Mesenchymal stem cell (in vitro differentiated cells and primary cell): ENCODE measurements around the gene SLX4.

Source experiments
- DNase-seq: peaks from one replicate; pipeline ENCODE4 v3.0.0-alpha.2; 2013
- H2AFZ ChIP-seq: one replicate; pipeline ENCODE4 v1.6.1; 2013; ENCODE audit warnings: low read depth, mild to moderate bottlenecking, control low read depth, inconsistent platforms, low read length, moderate library complexity
- H2AK5ac ChIP-seq: 2 replicates; pipeline ENCODE4 v1.6.1; 2013; ENCODE audit warnings: low read length, moderate library complexity, mild to moderate bottlenecking, inconsistent platforms; ENCODE audit not compliant: severe bottlenecking
- H2BK120ac ChIP-seq: one replicate; pipeline ENCODE4 v1.6.1; 2013; ENCODE audit warnings: low read depth, mild to moderate bottlenecking, inconsistent platforms, low read length, moderate library complexity
- H2BK12ac ChIP-seq, 2 experiments: one replicate each; pipeline ENCODE4 v1.6.1; 2013; ENCODE audit warnings: inconsistent platforms in 2 of 2, low read length in 2 of 2, mild to moderate bottlenecking in 2 of 2, moderate library complexity in 2 of 2, control low read depth in 1 of 2
- H2BK15ac ChIP-seq: one replicate; pipeline ENCODE4 v1.6.1; 2013; ENCODE audit warnings: mild to moderate bottlenecking, low read depth, inconsistent platforms; ENCODE audit not compliant: poor library complexity, severe bottlenecking
- H2BK5ac ChIP-seq: 2 replicates; pipeline ENCODE4 v1.6.1; 2013; ENCODE audit warnings: low read depth, mild to moderate bottlenecking, low read length, control low read depth, inconsistent platforms; ENCODE audit not compliant: poor library complexity, severe bottlenecking
- H3K14ac ChIP-seq, 2 experiments: one replicate each; pipeline ENCODE4 v1.6.1; 2013; ENCODE audit warnings: inconsistent platforms in 2 of 2, low read length in 2 of 2, control low read depth in 1 of 2, mild to moderate bottlenecking in 1 of 2, moderate library complexity in 1 of 2
- H3K18ac ChIP-seq, 2 experiments: one replicate each; pipeline ENCODE4 v1.6.1; 2013; ENCODE audit warnings: inconsistent platforms in 2 of 2, low read length in 2 of 2, control low read depth in 1 of 2, low read depth in 1 of 2, mild to moderate bottlenecking in 1 of 2
- H3K23ac ChIP-seq, 2 experiments: one replicate each; pipeline ENCODE4 v1.6.1; 2013; ENCODE audit warnings: inconsistent platforms in 2 of 2, low read length in 2 of 2, mild to moderate bottlenecking in 2 of 2, moderate library complexity in 2 of 2, control low read depth in 1 of 2
- H3K27ac ChIP-seq: 2 replicates; pipeline ENCODE4 v1.5.1; 2013; ENCODE audit warnings: mild to moderate bottlenecking, moderate library complexity, low read length, control low read depth, inconsistent platforms; ENCODE audit not compliant: poor library complexity, severe bottlenecking
- H3K27me3 ChIP-seq, 2 experiments: 2 replicates each; pipeline versions ENCODE4 v1.6.1 to v1.7.0; 2013; ENCODE audit warnings: low read length in 2 of 2, mild to moderate bottlenecking in 2 of 2, moderate library complexity in 2 of 2, control low read depth in 1 of 2, inconsistent platforms in 1 of 2; ENCODE audit not compliant: control insufficient read depth in 1 of 2, insufficient read depth in 1 of 2
- H3K36me3 ChIP-seq, 2 experiments: 2 replicates each; pipeline versions ENCODE4 v1.6.1 to v1.7.0; 2013; ENCODE audit warnings: low read length in 2 of 2, control low read depth in 1 of 2, inconsistent platforms in 1 of 2, low read depth in 1 of 2, mild to moderate bottlenecking in 1 of 2; ENCODE audit not compliant: insufficient read depth in 2 of 2, control insufficient read depth in 1 of 2
- H3K4ac ChIP-seq, 2 experiments: one replicate each; pipeline ENCODE4 v1.6.1; 2013; ENCODE audit warnings: inconsistent platforms in 2 of 2, low read length in 2 of 2, mild to moderate bottlenecking in 2 of 2, moderate library complexity in 2 of 2, control low read depth in 1 of 2, low read depth in 1 of 2
- H3K4me1 ChIP-seq: 2 replicates; pipeline ENCODE4 v1.6.1; 2013; ENCODE audit warnings: low read depth, low read length, control low read depth; ENCODE audit not compliant: control insufficient read depth, insufficient read depth
- H3K4me2 ChIP-seq: 2 replicates; pipeline ENCODE4 v1.6.1; 2013; ENCODE audit warnings: low read length, mild to moderate bottlenecking, inconsistent platforms; ENCODE audit not compliant: poor library complexity, severe bottlenecking
- H3K4me3 ChIP-seq, 2 experiments: 2 replicates each; pipeline versions ENCODE4 v1.5.1 to v1.7.0; 2013; ENCODE audit warnings: low read length in 2 of 2, mild to moderate bottlenecking in 2 of 2, control low read depth in 1 of 2, low read depth in 1 of 2; ENCODE audit not compliant: insufficient read depth in 1 of 2
- H3K79me1 ChIP-seq: replicated peaks from 2 replicates; pipeline ENCODE4 v1.6.1; 2013; ENCODE audit warnings: mild to moderate bottlenecking, control low read depth, low read length, inconsistent platforms; ENCODE audit not compliant: poor library complexity, severe bottlenecking
- H3K9ac ChIP-seq: 2 replicates; pipeline ENCODE4 v1.7.0; 2013; ENCODE audit warnings: mild to moderate bottlenecking, low read length, moderate library complexity
- H3K9me3 ChIP-seq: 2 replicates; pipeline ENCODE4 v1.7.0; 2013; ENCODE audit warnings: mild to moderate bottlenecking, low read length; ENCODE audit not compliant: control insufficient read depth
- H4K8ac ChIP-seq: one replicate; pipeline ENCODE4 v1.6.1; 2013; ENCODE audit warnings: inconsistent platforms, mild to moderate bottlenecking, low read length, moderate library complexity
- H4K91ac ChIP-seq: one replicate; pipeline ENCODE4 v1.6.1; 2013; ENCODE audit warnings: mild to moderate bottlenecking, low read length, inconsistent platforms
- WGBS: methylation state at CpG from one replicate; pipeline ENCODE4 v1.1.7; 2013; ENCODE audit warnings: mixed read lengths; 5-methylcytosine and 5-hydroxymethylcytosine counted together

SLX4 gene

DNA sequence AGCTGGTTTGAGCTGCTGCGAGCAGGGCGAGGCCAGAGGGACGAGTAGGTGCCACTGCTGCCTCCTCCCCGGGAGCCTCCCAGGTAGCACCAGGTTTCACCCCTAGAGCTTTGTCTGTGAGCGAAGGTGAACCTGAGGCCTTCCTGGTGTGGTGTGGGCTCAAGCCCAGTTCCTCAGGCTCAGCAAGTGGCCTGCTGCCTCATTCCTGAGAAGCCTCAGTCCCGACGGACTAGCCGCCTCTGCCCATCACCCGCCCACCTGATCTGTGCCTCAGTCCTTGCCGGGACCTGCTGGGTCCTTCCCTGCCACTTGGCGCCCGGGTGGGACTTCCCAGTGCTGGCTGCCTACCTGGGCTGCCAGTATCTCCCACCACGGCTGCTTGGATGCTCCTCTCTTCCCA is 35.9 kb downstream of the SLX4 start:
- H3K14ac ChIP-seq: no peak overlapping the region
- H3K79me1 ChIP-seq: no peaks in the 10 kb centered on the region
- no peak overlapping the region for H3K23ac ChIP-seq
- no peak overlapping the region for H3K4ac ChIP-seq
- no peak overlapping the region for H2BK12ac ChIP-seq
- no peak overlapping the region for H2BK5ac ChIP-seq
- H3K9me3 ChIP-seq: peaks cover 6% of the 10 kb centered on the region
- no peak overlapping the region for H3K4me3 ChIP-seq
- H4K91ac ChIP-seq: no peak overlapping the region
- no peak overlapping the region for H3K27ac ChIP-seq
- DNase-seq: no peak
- H2AFZ ChIP-seq: no peak overlapping the region
- no peak overlapping the region for H2BK120ac ChIP-seq
- H3K9ac ChIP-seq: no peak overlapping the region
- no peak overlapping the region for H4K8ac ChIP-seq
- peaks cover 0 to 17% of the 10 kb centered on the region in 2 experiments for H3K27me3 ChIP-seq
- H3K4me1 ChIP-seq: peaks cover 16% of the 10 kb centered on the region
- H3K4me2 ChIP-seq: no peak overlapping the region
- WGBS: 86% methylated on average over 13 of the region's 13 CpGs
- no peak overlapping the region for H2BK15ac ChIP-seq
- H3K36me3 ChIP-seq: no peaks in the 10 kb centered on the region
- H3K18ac ChIP-seq: no peak overlapping the region
- no peak overlapping the region for H2AK5ac ChIP-seq

DNA sequence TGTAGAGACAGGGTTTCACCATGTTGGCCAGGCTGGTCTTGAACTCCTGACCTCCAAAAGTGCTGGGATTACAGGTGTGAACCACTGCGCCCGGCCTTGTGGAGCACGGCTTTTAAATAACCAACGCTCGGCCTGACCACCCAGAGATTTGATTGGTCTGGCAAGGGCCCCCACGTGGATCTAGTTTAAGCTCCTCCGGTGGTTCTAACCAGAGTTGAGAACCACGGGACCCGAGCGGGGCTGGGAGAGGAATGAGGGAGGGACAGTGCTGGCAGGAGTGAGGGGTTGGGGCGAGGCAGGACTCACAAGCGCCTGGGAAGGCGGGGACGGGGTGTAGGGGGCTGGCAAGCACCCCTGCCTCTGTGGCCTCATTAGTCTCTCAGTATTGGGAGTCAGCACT is 37.2 kb downstream of the SLX4 start:
- 89% methylated on average over 14 of the region's 14 CpGs for WGBS
- DNase-seq: no peak
- H3K14ac ChIP-seq: no peak overlapping the region
- H3K27me3 ChIP-seq: peaks cover 0 to 17% of the 10 kb centered on the region in 2 experiments
- peaks cover 11% of the 10 kb centered on the region for H3K9me3 ChIP-seq
- no peak overlapping the region for H3K4ac ChIP-seq
- H2AK5ac ChIP-seq: no peak overlapping the region
- no peak overlapping the region for H2BK12ac ChIP-seq
- H2BK5ac ChIP-seq: no peak overlapping the region
- no peak overlapping the region for H3K27ac ChIP-seq
- H2BK15ac ChIP-seq: no peak overlapping the region
- H3K18ac ChIP-seq: no peak overlapping the region
- no peak overlapping the region for H3K9ac ChIP-seq
- H4K8ac ChIP-seq: no peak overlapping the region
- no peak overlapping the region for H3K4me3 ChIP-seq
- no peaks in the 10 kb centered on the region for H3K36me3 ChIP-seq
- H3K4me2 ChIP-seq: no peak overlapping the region
- peaks cover 6% of the 10 kb centered on the region for H3K4me1 ChIP-seq
- no peak overlapping the region for H3K23ac ChIP-seq
- H3K79me1 ChIP-seq: no peaks in the 10 kb centered on the region
- H2BK120ac ChIP-seq: no peak overlapping the region
- H2AFZ ChIP-seq: no peak overlapping the region
- no peak overlapping the region for H4K91ac ChIP-seq

DNA sequence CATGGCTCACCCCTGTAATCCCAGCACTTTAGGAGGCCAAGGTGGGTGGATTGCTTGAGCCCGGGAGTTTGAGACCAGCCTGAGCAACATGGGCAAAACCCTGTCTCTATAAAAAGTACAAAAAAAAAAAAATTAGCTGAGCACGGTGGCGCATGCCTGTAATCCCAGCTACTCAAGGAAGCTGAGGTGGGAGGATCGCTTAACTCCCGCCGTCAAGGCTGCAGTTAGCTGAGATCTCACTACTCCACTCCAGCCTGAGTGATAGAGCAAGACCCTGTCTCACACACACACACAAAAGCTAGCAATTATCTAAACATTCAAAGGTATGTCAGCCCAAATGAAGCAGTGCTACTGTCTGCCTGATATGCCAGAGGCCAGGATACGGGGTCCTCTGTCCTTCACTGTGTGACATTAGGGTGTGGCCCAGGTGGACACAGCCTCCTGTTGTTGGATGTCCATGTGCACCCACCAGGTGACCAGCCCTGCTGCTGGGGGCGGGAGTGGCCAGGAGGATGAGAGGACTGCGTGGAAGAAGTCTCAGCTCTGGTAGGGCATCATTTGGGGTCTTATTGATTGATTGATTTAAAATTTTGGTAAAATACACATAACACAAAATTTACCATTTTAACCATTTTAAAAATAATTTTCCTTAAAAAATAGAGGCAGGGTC is 38.1 kb downstream of the SLX4 start:
- Histone ChIP-seq H3K27me3 (peaks cover 0 to 12% of the 10 kb centered on the region in 2 experiments), H3K4me1 (no peaks in the 10 kb centered on the region), H3K9me3 (peaks cover 11% of the 10 kb centered on the region), H2BK15ac (no peak overlapping the region), H3K9ac (no peak overlapping the region), H3K4me2 (no peak overlapping the region), H2AK5ac (no peak overlapping the region), H4K8ac (no peak overlapping the region), H2BK120ac (no peak overlapping the region), H4K91ac (no peak overlapping the region), H3K36me3 (no peaks in the 10 kb centered on the region), H3K4ac (no peak overlapping the region), H3K27ac (no peak overlapping the region), H3K18ac (no peak overlapping the region), H3K23ac (no peak overlapping the region), H3K14ac (no peak overlapping the region), H2AFZ (no peak overlapping the region), H2BK12ac (no peak overlapping the region), H3K4me3 (no peak overlapping the region), H3K79me1 (no peaks in the 10 kb centered on the region), H2BK5ac (no peak overlapping the region)
- WGBS: 90% methylated on average over 7 of the region's 9 CpGs
- DNase-seq: no peak

DNA sequence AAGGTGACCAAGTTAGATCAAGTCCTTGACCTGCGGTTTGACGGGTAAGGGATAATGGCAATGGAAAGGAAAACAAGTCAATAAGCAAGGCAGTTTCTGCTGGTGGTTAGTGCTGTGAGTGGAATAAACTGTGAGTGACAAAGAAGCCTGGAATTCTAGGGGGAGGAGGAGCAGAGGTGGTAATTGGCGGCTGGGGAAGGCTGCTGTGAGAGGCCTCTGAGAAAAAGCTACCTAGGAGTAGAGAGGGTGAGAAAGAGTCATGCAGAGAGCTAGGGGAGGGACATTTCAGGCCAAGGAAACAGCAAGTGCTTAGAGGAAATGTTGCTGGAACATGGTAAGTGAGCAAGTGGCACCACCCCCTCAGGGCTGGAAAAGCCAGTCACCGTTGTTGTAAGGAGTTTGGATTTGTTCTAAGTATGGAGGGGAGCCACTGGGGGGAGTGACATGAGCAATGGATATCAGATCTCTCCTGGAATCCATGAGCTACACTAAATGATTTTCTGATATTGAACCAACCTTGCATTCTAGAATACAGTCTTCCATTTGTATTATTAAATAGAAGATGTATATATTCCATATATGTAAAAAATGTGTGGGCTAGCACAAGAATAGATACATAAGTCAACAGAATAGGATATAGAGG is 40.9 kb downstream of the SLX4 start:
- Histone ChIP-seq H4K91ac (no peak overlapping the region), H2BK5ac (no peak overlapping the region), H3K9me3 (peaks cover 11% of the 10 kb centered on the region), H2BK12ac (no peak overlapping the region), H4K8ac (no peak overlapping the region), H3K27me3 (peaks cover 0 to 3% of the 10 kb centered on the region in 2 experiments), H3K4ac (no peak overlapping the region), H3K9ac (no peak overlapping the region), H2BK120ac (no peak overlapping the region), H2AFZ (no peak overlapping the region), H3K79me1 (no peaks in the 10 kb centered on the region), H3K36me3 (no peaks in the 10 kb centered on the region), H2BK15ac (no peak overlapping the region), H3K18ac (no peak overlapping the region), H3K27ac (no peak overlapping the region), H3K4me3 (no peak overlapping the region), H3K4me1 (peaks cover 2% of the 10 kb centered on the region), H3K14ac (no peak overlapping the region), H3K23ac (no peak overlapping the region), H2AK5ac (no peak overlapping the region), H3K4me2 (no peak overlapping the region)
- WGBS: 30% methylated on average over 4 of the region's 4 CpGs
- peak; percentile 23 for DNase-seq
